Sciatic nerve (tissue), 2 donors: ENCODE measurements around the gene SLC5A8. TPM values are rescaled to one million over a fixed set of nuclear protein-coding genes. Genes with fewer than 3 reads are reported as not detected.
"Not testable (repeated sequence)": the region's sequence is repeated elsewhere in the genome, so short reads cannot be mapped to it uniquely, and the experiment has no call there.

Experiments used
- ATAC-seq: fragments of 200-7000 bp; cut with Tn5 transposase; one replicate; pipeline ENCODE4 v1.9.1; 2020; ENCODE audit warnings: mild to moderate bottlenecking, moderate library complexity
- DNase-seq: peaks from one replicate; pipeline ENCODE4 v3.0.0-alpha.2; 2020; ENCODE audit warnings: low spot score
- intact Hi-C: fragments of 100-400 bp; cut with DNase I; formaldehyde crosslinking; loops from one replicate; pipeline ENCODE4 v1.14.2; 2022
- total RNA-seq: library from RNA; stranded (reverse); fragmentation: NEBNext Ultra II Directional; extraction: Animal tissue kit (Norgen Biotek cat#: 25700); gene quantifications from one replicate; pipeline ENCODE4 v1.2.1, GENCODE V29; 2021
- donor health status: DM: no; HTN: no; CAD: no.
- donor health status: DM: no; HTN: no; CAD: no.

The SLC5A8 gene
- total RNA-seq, 1 donor from 2014 or later = not detected

- intact Hi-C loops = no loop called here
Measured at GRCh38 chr12:101181776-101182175, 28.3 kb downstream of the SLC5A8 start.

GRCh38 chr12:101174541-101174940 is 35.5 kb downstream of the SLC5A8 start:
- no peak for ATAC-seq
- DNase-seq = no peak
- intact Hi-C loops = no loop called here

More at GRCh38 chr12:101181776-101182175, 28.3 kb downstream of the SLC5A8 start:
- DNase-seq = no peak
- no peak for ATAC-seq

- ATAC-seq (no peak), DNase-seq (no peak)
- intact Hi-C loops = no loop called here
Measured at GRCh38 chr12:101173197-101173749, 36.8 kb downstream of the SLC5A8 start.

- ATAC-seq (no peak), DNase-seq (no peak)
- intact Hi-C loops = no loop called here
Measured at GRCh38 chr12:101172316-101172715, 37.7 kb downstream of the SLC5A8 start.

GRCh38 chr12:101168001-101168400 is 42.0 kb downstream of the SLC5A8 start:
- intact Hi-C loops = no loop called here
- no peak for DNase-seq
- ATAC-seq = no peak

GRCh38 chr12:101166866-101167265 is 43.2 kb downstream of the SLC5A8 start:
- ATAC-seq (no peak), DNase-seq (no peak)
- intact Hi-C loops = no loop called here

- ATAC-seq (no peak), DNase-seq (no peak)
- intact Hi-C loops = no loop called here
Measured at GRCh38 chr12:101165319-101165718, 44.7 kb downstream of the SLC5A8 start.

- intact Hi-C loops, DNase-seq, ATAC-seq: not testable (repeated sequence)
Measured at GRCh38 chr12:101145777-101146431, 64.1 kb downstream of the SLC5A8 start.

GRCh38 chr12:101127521-101128219 is 82.4 kb downstream of the SLC5A8 start:
- no peak for ATAC-seq

GRCh38 chr12:101117842-101118241 is 92.2 kb downstream of the SLC5A8 start:
- intact Hi-C loops = no loop called here
- no peak for DNase-seq
- no peak for ATAC-seq

More at GRCh38 chr12:101127521-101128219, 82.4 kb downstream of the SLC5A8 start:
- intact Hi-C loops = no loop called here
- DNase-seq = no peak

- DNase-seq = no peak
- ATAC-seq = no peak
- intact Hi-C loops = no loop called here
Measured at GRCh38 chr12:101116911-101117310, 93.1 kb downstream of the SLC5A8 start.

GRCh38 chr12:101115326-101115725 is 94.7 kb downstream of the SLC5A8 start:
- no peak for ATAC-seq
- no peak for DNase-seq
- intact Hi-C loops = no loop called here

- intact Hi-C loops = no loop called here
- DNase-seq (no peak), ATAC-seq (no peak)
Measured at GRCh38 chr12:101111441-101111840, 98.6 kb downstream of the SLC5A8 start.

- DNase-seq (no peak), ATAC-seq (no peak)
- intact Hi-C loops = no loop called here
Measured at GRCh38 chr12:101110866-101111265, 99.2 kb downstream of the SLC5A8 start.

- ATAC-seq (no peak), DNase-seq (no peak)
- intact Hi-C loops = no loop called here
Measured at GRCh38 chr12:101108130-101108529, 101.9 kb downstream of the SLC5A8 start.

- intact Hi-C loops = no loop called here
- DNase-seq (no peak), ATAC-seq (no peak)
Measured at GRCh38 chr12:101107032-101107763, 102.8 kb downstream of the SLC5A8 start.
